Measurements from ENCODE around the gene ZNF552. TPM values are rescaled to one million over a fixed set of nuclear protein-coding genes. Genes with fewer than 3 reads are reported as not detected.

Gene ZNF552
- total RNA-seq, 1 donor from 2014 or later: 67.1 TPM

GRCh38 chr19:57776764-57777296 lies 37.9 kb downstream of the ZNF552 start:
- no peak for DNase-seq (ENCODE audit: low spot score)

- no peak for DNase-seq (ENCODE audit: low spot score)
These were observed 41.2 kb downstream of the ZNF552 start for GRCh38 chr19:57773488-57773887.

GRCh38 chr19:57771417-57771816 lies 43.3 kb downstream of the ZNF552 start:
- no peak for DNase-seq (ENCODE audit: low spot score)

- DNase-seq (ENCODE audit: low spot score): peak; percentile 91
These were observed 45.2 kb downstream of the ZNF552 start, which contains the start of gene ZNF586 for GRCh38 chr19:57769345-57770131. ZNF586 (plus strand) TSS chr19:57769676; CDS start chr19:57769843, 167 bp downstream.

- DNase-seq (ENCODE audit: low spot score): no peak
These were observed 55.6 kb downstream of the ZNF552 start for GRCh38 chr19:57759096-57759495.

- DNase-seq (ENCODE audit: low spot score): no peak
These were observed 56.8 kb downstream of the ZNF552 start for GRCh38 chr19:57757941-57758340.

Other genes with a start within 250 kb of the ZNF552 start
- gene ZNF416, start 236.0 kb downstream of the ZNF552 start, total RNA-seq: 8.6 TPM
- gene ZIK1, start 230.8 kb downstream of the ZNF552 start, total RNA-seq: 8.1 TPM
- gene ZNF530, start 215.0 kb downstream of the ZNF552 start, total RNA-seq: 5.3 TPM
- gene ZNF134, start 200.7 kb downstream of the ZNF552 start, total RNA-seq: 25.0 TPM
- 29.7 TPM for gene ZNF211, start 181.7 kb downstream of the ZNF552 start, total RNA-seq
- 1.7 TPM for gene ZSCAN4, start 146.0 kb downstream of the ZNF552 start, total RNA-seq
- 21.5 TPM for gene ZNF551, start 132.9 kb downstream of the ZNF552 start, total RNA-seq
- gene ZNF154, start 105.7 kb downstream of the ZNF552 start, total RNA-seq: 14.2 TPM
- gene ZNF671, start 87.3 kb downstream of the ZNF552 start, total RNA-seq: 10.9 TPM
- gene ZNF776, start 68.1 kb downstream of the ZNF552 start, total RNA-seq: 22.2 TPM
- 31.6 TPM for gene ZNF586, start 45.2 kb downstream of the ZNF552 start, total RNA-seq
- 38.3 TPM for gene ZNF587B, start 15.4 kb upstream of the ZNF552 start, total RNA-seq
- 60.2 TPM for gene ZNF587, start 34.9 kb upstream of the ZNF552 start, total RNA-seq
- gene ZNF814, start 74.1 kb upstream of the ZNF552 start, total RNA-seq: 51.7 TPM
- 27.1 TPM for gene ZNF417, start 101.7 kb upstream of the ZNF552 start, total RNA-seq
- gene ZNF418, start 120.5 kb upstream of the ZNF552 start, total RNA-seq: 12.1 TPM
- gene ZNF256, start 132.8 kb upstream of the ZNF552 start, total RNA-seq: 10.6 TPM
- gene C19orf18, start 159.6 kb upstream of the ZNF552 start, total RNA-seq: 2.2 TPM
- 28.1 TPM for gene ZNF606, start 187.9 kb upstream of the ZNF552 start, total RNA-seq
- gene ZSCAN1, start 219.1 kb upstream of the ZNF552 start, total RNA-seq: 2.3 TPM
- gene ZNF135, start 244.4 kb upstream of the ZNF552 start, total RNA-seq: 14.1 TPM

Measured in ureter (tissue), 1 donor.